DND-41 (cell line): ENCODE data around the gene NOP16.
"Not testable (repeated sequence)": the region's sequence is repeated elsewhere in the genome, so short reads cannot be mapped to it uniquely, and the experiment has no call there.

Experiments used
- ATAC-seq: fragments of 200-7000 bp; cut with Tn5 transposase; 3 replicates; pipeline ENCODE4 v1.9.1; 2021; ENCODE audit warnings: low read depth; ENCODE audit not compliant: insufficient read depth
- DNase-seq: peaks from one replicate; pipeline ENCODE4 v3.0.0-alpha.2; 2020
- H2AFZ ChIP-seq: 2 replicates; pipeline ENCODE4 v1.6.0; 2012; ENCODE audit warnings: low read depth, low read length
- H3K27ac ChIP-seq: 2 replicates; pipeline ENCODE4 v1.5.1; 2012; ENCODE audit warnings: low read length, inconsistent platforms
- H3K27me3 ChIP-seq: fragments of 200-600 bp; sonication (generic); 2 replicates; pipeline ENCODE4 v1.6.0; 2012; ENCODE audit warnings: low read length, mild to moderate bottlenecking, inconsistent platforms; ENCODE audit not compliant: insufficient read depth, poor library complexity
- H3K36me3 ChIP-seq: 2 replicates; pipeline ENCODE4 v1.5.1; 2012; ENCODE audit warnings: low read length, inconsistent platforms; ENCODE audit not compliant: insufficient read depth
- H3K4me1 ChIP-seq: 2 replicates; pipeline ENCODE4 v1.5.1; 2012; ENCODE audit warnings: mild to moderate bottlenecking, low read length; ENCODE audit not compliant: insufficient read depth
- H3K4me2 ChIP-seq: 2 replicates; pipeline ENCODE4 v1.6.0; 2012; ENCODE audit warnings: mild to moderate bottlenecking, moderate library complexity, low read length, inconsistent platforms; ENCODE audit not compliant: insufficient read depth
- H3K4me3 ChIP-seq, 2 experiments: fragments of 200-600 bp in 1 of 2; shearing (Covaris generic) in 1 of 2; 2 replicates each; pipeline ENCODE4 v1.5.1; 2012 to 2016; ENCODE audit warnings: inconsistent platforms in 2 of 2, low read length in 2 of 2, mild to moderate bottlenecking in 2 of 2, low read depth in 1 of 2, moderate library complexity in 1 of 2
- H3K79me2 ChIP-seq: 2 replicates; pipeline ENCODE4 v1.6.0; 2012; ENCODE audit warnings: low read length, inconsistent platforms; ENCODE audit not compliant: insufficient read depth
- H3K9ac ChIP-seq: 2 replicates; pipeline ENCODE4 v1.6.0; 2012; ENCODE audit warnings: low read depth, mild to moderate bottlenecking, inconsistent platforms, low read length, moderate library complexity
- H3K9me3 ChIP-seq: 2 replicates; pipeline ENCODE4 v1.5.1; 2012; ENCODE audit warnings: low read length, moderate library complexity, mild to moderate bottlenecking, inconsistent platforms; ENCODE audit not compliant: insufficient read depth, severe bottlenecking
- H4K20me1 ChIP-seq: 2 replicates; pipeline ENCODE4 v1.6.0; 2012; ENCODE audit warnings: low read length; ENCODE audit not compliant: insufficient read depth
- CTCF ChIP-seq: IDR thresholded peaks from 2 replicates; pipeline ENCODE4 v1.5.1; 2012; ENCODE audit warnings: borderline replicate concordance, low read length, moderate library complexity, mild to moderate bottlenecking; ENCODE audit not compliant: poor library complexity, severe bottlenecking; ENCODE audit errors: extremely low read depth
- EZH2 ChIP-seq: IDR thresholded peaks from 3 replicates; pipeline ENCODE4 v1.6.1; 2012; ENCODE audit warnings: borderline replicate concordance, low read depth, mild to moderate bottlenecking, moderate library complexity, low read length, inconsistent platforms; ENCODE audit not compliant: severe bottlenecking

Gene NOP16

DNA sequence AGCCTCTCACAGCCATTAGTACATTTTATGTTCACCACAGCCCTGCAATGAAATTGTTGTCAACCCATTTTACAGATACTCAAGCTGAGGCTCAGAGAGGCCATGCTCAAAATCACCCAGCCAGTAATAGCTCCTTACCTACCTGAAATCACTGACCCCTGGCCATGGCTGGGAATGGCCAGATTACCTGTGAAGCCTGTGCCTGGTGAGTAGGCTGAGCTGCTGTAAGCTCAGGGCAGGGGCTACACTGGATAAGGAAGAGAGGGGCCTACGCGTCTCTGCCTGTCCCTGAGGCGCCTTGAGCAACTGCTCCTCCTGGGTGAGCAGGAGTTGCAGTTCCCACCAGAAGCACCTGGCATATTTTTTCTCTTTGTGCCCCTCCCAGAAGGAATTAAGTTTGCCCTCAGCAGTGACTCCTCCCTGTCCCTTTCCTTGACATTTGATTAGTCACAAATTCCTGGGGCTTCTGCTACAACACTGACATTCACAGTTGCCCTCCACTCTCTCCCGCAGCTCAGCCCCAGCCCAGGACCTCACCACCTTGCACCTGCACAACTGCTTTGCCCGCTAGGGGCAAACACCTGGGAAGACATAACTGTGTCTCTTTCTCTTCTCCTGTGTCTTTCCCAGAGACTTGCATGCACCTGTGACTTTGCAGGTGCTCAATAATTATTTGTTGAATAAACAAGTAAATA lies 22.2 kb upstream of the NOP16 start:
- Histone ChIP-seq H3K9me3 (no peaks in the 10 kb centered on the region), H3K4me3 (no peak overlapping the region), H3K27me3 (no peaks in the 10 kb centered on the region), H3K9ac (no peak overlapping the region), H3K36me3 (peaks cover 51% of the 10 kb centered on the region), H3K79me2 (peaks cover 37% of the 10 kb centered on the region), H3K27ac (no peak overlapping the region), H4K20me1 (peaks cover 18% of the 10 kb centered on the region; the same call in 1 of the 2 replicates), H3K4me1 (peaks cover 25% of the 10 kb centered on the region), H2AFZ (no peak overlapping the region), H3K4me2 (no peak overlapping the region)
- TF ChIP-seq CTCF (no peak), EZH2 (no peak)
- DNase-seq: no peak
- no peak for ATAC-seq

DNA sequence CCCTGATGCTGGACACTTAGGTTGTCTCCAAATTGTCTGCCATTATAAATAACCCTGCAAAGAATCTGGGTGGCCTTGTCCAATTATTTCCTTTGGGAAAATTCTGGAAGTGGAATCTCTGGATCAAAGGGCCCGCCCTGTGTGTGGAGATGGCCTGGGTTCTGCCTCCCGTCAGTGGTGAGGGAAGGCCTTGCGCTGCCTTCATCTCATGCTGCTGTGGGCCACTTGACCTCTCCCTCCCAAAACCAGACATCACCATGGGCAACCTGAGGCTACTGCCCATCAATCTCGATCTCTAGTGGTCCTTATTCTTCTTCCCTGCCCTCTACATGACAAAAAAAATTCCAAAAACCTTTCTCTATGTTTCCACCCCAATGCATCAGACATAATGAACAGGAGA lies 21.4 kb upstream of the NOP16 start:
- no peak overlapping the region for H2AFZ ChIP-seq
- H3K27me3 ChIP-seq: no peaks in the 10 kb centered on the region
- peaks cover 17% of the 10 kb centered on the region; the same call in 1 of the 2 replicates for H3K4me1 ChIP-seq
- H3K4me3 ChIP-seq: no peak overlapping the region
- no peak overlapping the region for H3K4me2 ChIP-seq
- ATAC-seq (no peak), DNase-seq (no peak)
- peaks cover 53% of the 10 kb centered on the region for H3K36me3 ChIP-seq
- no peak overlapping the region for H3K27ac ChIP-seq
- H4K20me1 ChIP-seq: peaks cover 18% of the 10 kb centered on the region; the same call in 1 of the 2 replicates
- TF ChIP-seq CTCF (no peak), EZH2 (no peak)
- peaks cover 28% of the 10 kb centered on the region for H3K79me2 ChIP-seq
- H3K9me3 ChIP-seq: no peaks in the 10 kb centered on the region
- no peak overlapping the region for H3K9ac ChIP-seq

- Histone ChIP-seq H3K9me3 (no peaks in the 10 kb centered on the region), H2AFZ (no peak overlapping the region), H3K27me3 (no peaks in the 10 kb centered on the region), H3K9ac (no peak overlapping the region), H3K4me1 (peaks cover 5% of the 10 kb centered on the region; the same call in 1 of the 2 replicates), H3K79me2 (peaks cover 17% of the 10 kb centered on the region; the same call in 1 of the 2 replicates), H3K4me2 (no peak overlapping the region), H4K20me1 (peaks cover 15% of the 10 kb centered on the region; the same call in 1 of the 2 replicates), H3K36me3 (peaks cover 53% of the 10 kb centered on the region), H3K27ac (no peak overlapping the region), H3K4me3 (no peak overlapping the region)
- ATAC-seq (no peak), DNase-seq (no peak)
- TF ChIP-seq CTCF (no peak), EZH2 (no peak)
Measured at GRCh38 chr5:176408590-176408989, 20.2 kb upstream of the NOP16 start.

DNA sequence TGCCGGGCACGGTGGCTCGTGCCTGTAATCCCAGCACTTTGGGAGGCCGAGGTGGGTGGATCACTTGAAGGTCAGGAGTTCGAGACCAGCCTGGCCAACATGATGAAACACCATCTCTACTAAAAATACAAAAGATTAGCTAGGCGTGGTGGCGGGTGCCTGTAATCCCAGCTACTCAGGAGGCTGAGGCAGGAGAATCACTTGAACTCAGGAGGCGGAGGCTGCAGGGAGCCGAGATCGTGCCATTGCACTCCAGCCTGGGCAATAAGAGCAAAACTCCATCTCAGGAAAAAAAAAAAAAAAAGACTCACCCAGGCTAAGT lies 19.8 kb upstream of the NOP16 start:
- H3K27me3 ChIP-seq, H2AFZ ChIP-seq, ATAC-seq, H3K4me1 ChIP-seq, H3K4me2 ChIP-seq, H3K9me3 ChIP-seq, H3K4me3 ChIP-seq, H3K27ac ChIP-seq, H3K9ac ChIP-seq, DNase-seq: not testable (repeated sequence)
- Histone ChIP-seq H3K79me2 (peaks cover 14% of the 10 kb centered on the region; the same call in 1 of the 2 replicates), H3K36me3 (peaks cover 53% of the 10 kb centered on the region), H4K20me1 (peaks cover 11% of the 10 kb centered on the region; the same call in 1 of the 2 replicates)
